Uterus (tissue), 2 donors: ENCODE results near the gene PACSIN2.

Source experiments
- CTCF ChIP-seq, 4 experiments: fragments of 200-600 bp in 2 of 4; fragments of 450-650 bp in 2 of 4; sonication (generic) in 2 of 4; IDR thresholded peaks; one replicate each; pipeline ENCODE4 v1.5.1; 2016 to 2019; ENCODE audit warnings: antibody characterized with exemption in 4 of 4, mild to moderate bottlenecking in 2 of 4, moderate library complexity in 1 of 4
- POLR2A ChIP-seq, 2 donors: fragments of 450-650 bp; IDR thresholded peaks; one replicate each; pipeline ENCODE4 v1.6.1; 2016; ENCODE audit warnings: antibody characterized with exemption in 2 of 2, mild to moderate bottlenecking in 1 of 2, moderate library complexity in 1 of 2

- TF ChIP-seq CTCF (IDR thresholded peaks at IDR 0.05): no peak
- TF ChIP-seq POLR2A (IDR thresholded peaks at IDR 0.05): no peak
Measured at GRCh38 chr22:43000441-43001175, 14.3 kb downstream of the PACSIN2 start.
